Heart left ventricle (tissue), 13 donors: Measurements from ENCODE around the gene ACOT2.

ENCODE experiments used
- CTCF ChIP-seq, 12 donors: fragments of 200-600 bp; sonication (generic) in 4 of 12; IDR thresholded peaks; one replicate each; pipeline versions ENCODE4 v1.5.0 to v1.8.0; 2018 to 2022; ENCODE audit warnings: antibody characterized with exemption in 12 of 12, mild to moderate bottlenecking in 5 of 12
- POLR2A ChIP-seq, 2 donors: fragments of 450-650 bp; IDR thresholded peaks; one replicate each; pipeline ENCODE4 v1.6.1; 2017; ENCODE audit warnings: antibody characterized with exemption in 2 of 2, mild to moderate bottlenecking in 2 of 2, moderate library complexity in 2 of 2
- donor health status: ischemic (EF 13 %, LVEDD 7.1; RV severe dilation, severe dysfunction).
- donor health status: DM: no; HTN: yes; CAD: no.
- donor health status: DM: no; HTN: no; CAD: no.
- donor health status: ischemic (EF 25% LVEDD 6.9; RV normal size, moderate dysfunction).
- donor health status: ischemic (EF 25% LVEDD 5.7; RV mildly dilated, moderate dysfunction).
- donor health status: ischemic (EF 35%, LVEDD 5.7; RV mildly dilated, moderate dysfunction).
- donor health status: nonischemic (EF 11% LVEDD 7.7; RV severe dilation, severe dysfunction).
- donor health status: DM: yes; HTN: yes; CAD: no.
- donor health status: PGD.
- donor health status: ischemic (EF 29% LVEDD 5.4; RV normal size, mild dysfunction).
- donor health status: nonischemic (EF 23%, LVEDD 6.1; RV moderate dilation, normal function).

GRCh38 chr14:73591690-73592449 is 22.9 kb downstream of the ACOT2 start, which contains the start of gene ACOT4:
- TF ChIP-seq CTCF (IDR thresholded peaks at IDR 0.05) (peak in 3 of 12 donors; percentile 6 to 18 (median 10)), POLR2A (IDR thresholded peaks at IDR 0.05) (no peak)
